AG04450 (cell line): ENCODE results near the gene DCST2. TPM values are rescaled to one million over a fixed set of nuclear protein-coding genes. Genes with fewer than 3 reads are reported as not detected.
A peak's percentile ranks its signal among the peaks of the same experiment; 100 is the strongest.

Source experiments
- CTCF ChIA-PET: fragments of 300-600, 350-600 bp; formaldehyde crosslinking; extraction: SDS; loops from one replicate; lab custom pipeline; 2022; ENCODE audit warnings: antibody characterized with exemption, inconsistent platforms; lab: Charles Lee
- POLR2A ChIA-PET: fragments of 350-600 bp; formaldehyde crosslinking; extraction: SDS; loops from one replicate; lab custom pipeline; 2021; ENCODE audit warnings: antibody characterized with exemption, inconsistent platforms; lab: Yijun Ruan, JAX
- DNase-seq: peaks from one replicate; pipeline ENCODE4 v3.0.0-alpha.2; 2011; ENCODE audit warnings: low read depth, low spot score
- H3K27ac ChIP-seq: one replicate; pipeline ENCODE4 v1.5.1; 2012; ENCODE audit warnings: low read depth, low read length, control low read depth
- H3K27me3 ChIP-seq: one replicate; pipeline ENCODE4 v1.6.0; 2012; ENCODE audit warnings: low read length; ENCODE audit not compliant: control insufficient read depth, insufficient read depth
- H3K4me3 ChIP-seq: 2 replicates; pipeline ENCODE4 v1.5.1; 2011; ENCODE audit warnings: mild to moderate bottlenecking, low read depth, low read length, control low read depth
- H3K9me3 ChIP-seq: 2 replicates; pipeline ENCODE4 v1.5.1; 2012; ENCODE audit warnings: low read length; ENCODE audit not compliant: control insufficient read depth, insufficient read depth
- polyA plus RNA-seq: library from polyadenylated mRNA; depleted of rRNA; stranded (reverse); fragments of >200 nt; gene quantifications from 2 replicates; pipeline ENCODE4 v1.2.3, GENCODE V29; 2011
- TF ChIP-seq, protein P1 (sequence below): IDR thresholded peaks from 2 replicates; pipeline ENCODE4 v1.5.1; 2011; ENCODE audit warnings: low read depth, low read length, control low read depth, inconsistent platforms

DCST2 gene
- polyA plus RNA-seq, 1 experiment, result 0.07 TPM

DNA sequence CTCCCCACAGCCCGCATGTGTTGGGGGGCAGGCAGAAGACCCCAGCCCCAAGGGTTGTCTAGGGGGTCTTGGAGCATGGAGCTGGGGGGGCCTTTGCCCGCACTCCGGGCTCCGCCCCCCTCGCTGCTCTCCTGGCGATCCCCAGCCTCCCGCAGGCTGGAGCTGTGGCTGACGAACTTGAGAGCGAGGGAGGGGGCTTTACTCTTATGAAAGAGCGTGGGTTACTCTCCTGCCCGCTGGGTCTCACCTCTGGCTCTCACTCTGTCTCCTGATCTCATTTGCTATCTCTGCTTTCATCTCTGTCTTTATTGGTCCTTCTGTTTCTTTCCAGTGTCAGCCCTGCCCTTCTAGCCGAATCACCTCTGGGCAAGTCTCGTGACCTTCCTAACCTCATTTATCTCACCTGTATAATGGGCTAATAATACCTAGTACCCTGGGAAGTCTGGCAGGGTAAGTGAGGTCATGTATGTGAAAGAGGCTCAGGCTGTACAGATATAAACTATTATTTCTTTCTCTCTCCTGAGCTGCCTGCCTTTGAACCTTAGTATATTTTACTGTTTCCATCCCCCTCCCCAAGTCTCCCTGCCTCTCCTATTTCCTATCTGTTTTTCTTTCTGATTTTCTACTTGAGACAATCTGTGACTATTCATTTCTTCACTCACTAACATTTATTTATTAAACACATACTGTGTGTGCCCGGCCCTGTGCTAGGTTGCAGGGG, 30.7 kb upstream of the DCST2 start:
- TF ChIP-seq, protein P1, sequence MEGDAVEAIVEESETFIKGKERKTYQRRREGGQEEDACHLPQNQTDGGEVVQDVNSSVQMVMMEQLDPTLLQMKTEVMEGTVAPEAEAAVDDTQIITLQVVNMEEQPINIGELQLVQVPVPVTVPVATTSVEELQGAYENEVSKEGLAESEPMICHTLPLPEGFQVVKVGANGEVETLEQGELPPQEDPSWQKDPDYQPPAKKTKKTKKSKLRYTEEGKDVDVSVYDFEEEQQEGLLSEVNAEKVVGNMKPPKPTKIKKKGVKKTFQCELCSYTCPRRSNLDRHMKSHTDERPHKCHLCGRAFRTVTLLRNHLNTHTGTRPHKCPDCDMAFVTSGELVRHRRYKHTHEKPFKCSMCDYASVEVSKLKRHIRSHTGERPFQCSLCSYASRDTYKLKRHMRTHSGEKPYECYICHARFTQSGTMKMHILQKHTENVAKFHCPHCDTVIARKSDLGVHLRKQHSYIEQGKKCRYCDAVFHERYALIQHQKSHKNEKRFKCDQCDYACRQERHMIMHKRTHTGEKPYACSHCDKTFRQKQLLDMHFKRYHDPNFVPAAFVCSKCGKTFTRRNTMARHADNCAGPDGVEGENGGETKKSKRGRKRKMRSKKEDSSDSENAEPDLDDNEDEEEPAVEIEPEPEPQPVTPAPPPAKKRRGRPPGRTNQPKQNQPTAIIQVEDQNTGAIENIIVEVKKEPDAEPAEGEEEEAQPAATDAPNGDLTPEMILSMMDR, result no peak
- Histone ChIP-seq H3K9me3 (no peaks in the 10 kb centered on the region), H3K27ac (peak overlapping the region; percentile 21), H3K27me3 (no peaks in the 10 kb centered on the region), H3K4me3 (peak overlapping the region; percentile 96)
- CTCF ChIA-PET, result interaction anchor here (1.0 to 2.8 kb wide), 3 partner anchors 14 to 109 kb away, joined by 3 to 22 read pairs (median 9); partner anchors contain the start of genes ADAM15 and KRTCAP2
- POLR2A ChIA-PET, result interaction anchor here (0.6 to 0.8 kb wide), 3 partner anchors 14 to 195 kb away, joined by 3 read pairs; partner anchors contain the start of genes EFNA3 and LENEP
- DNase-seq, result no peak

DNA sequence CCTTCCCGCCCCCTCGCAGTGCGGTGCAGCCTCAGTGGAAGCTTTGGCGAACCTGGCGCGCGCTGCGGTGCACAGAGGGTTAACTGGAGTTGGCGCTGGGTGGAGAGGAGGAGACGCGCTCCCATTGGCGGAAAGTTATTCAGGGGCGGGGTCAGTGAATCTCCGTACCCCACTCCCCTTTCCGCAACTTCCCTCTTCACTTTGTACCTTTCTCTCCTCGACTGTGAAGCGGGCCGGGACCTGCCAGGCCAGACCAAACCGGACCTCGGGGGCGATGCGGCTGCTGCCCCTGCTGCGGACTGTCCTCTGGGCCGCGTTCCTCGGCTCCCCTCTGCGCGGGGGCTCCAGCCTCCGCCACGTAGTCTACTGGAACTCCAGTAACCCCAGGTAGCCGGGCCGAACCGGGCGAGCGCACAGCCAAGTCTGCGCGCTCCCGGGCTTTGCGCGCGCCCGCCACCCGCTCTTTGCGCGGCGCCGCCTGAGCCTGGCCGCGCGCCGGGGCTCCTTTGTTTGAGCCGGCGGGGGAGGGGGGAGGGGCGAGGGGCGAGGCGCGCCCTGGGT, 30.0 kb upstream of the DCST2 start, which contains the start of gene EFNA4:
TSS of gene EFNA4 (plus strand) at position 191 of the 561 bp plus-strand sequence. CDS start at position 275, 84 bp downstream.
- CTCF ChIA-PET, result interaction anchor here (0.9 to 2.9 kb wide), 5 partner anchors 12 to 106 kb away, joined by 3 to 29 read pairs (median 9); partner anchors contain the start of gene ADAM15
- peak within 1 kb of the TSS; percentile 96 for H3K4me3 ChIP-seq
- H3K27me3 ChIP-seq, result no peaks in the 10 kb centered on the region
- H3K27ac ChIP-seq, result peak within 1 kb of the TSS; percentile 80
- TF ChIP-seq, protein P1, result no peak
- POLR2A ChIA-PET, result interaction anchor here (0.6 to 0.8 kb wide), 2 partner anchors 15 to 70 kb away, joined by 3 read pairs; partner anchors contain the start of genes EFNA3 and LENEP
- H3K9me3 ChIP-seq, result no peaks in the 10 kb centered on the region
- DNase-seq, result peak; percentile 36

DNA sequence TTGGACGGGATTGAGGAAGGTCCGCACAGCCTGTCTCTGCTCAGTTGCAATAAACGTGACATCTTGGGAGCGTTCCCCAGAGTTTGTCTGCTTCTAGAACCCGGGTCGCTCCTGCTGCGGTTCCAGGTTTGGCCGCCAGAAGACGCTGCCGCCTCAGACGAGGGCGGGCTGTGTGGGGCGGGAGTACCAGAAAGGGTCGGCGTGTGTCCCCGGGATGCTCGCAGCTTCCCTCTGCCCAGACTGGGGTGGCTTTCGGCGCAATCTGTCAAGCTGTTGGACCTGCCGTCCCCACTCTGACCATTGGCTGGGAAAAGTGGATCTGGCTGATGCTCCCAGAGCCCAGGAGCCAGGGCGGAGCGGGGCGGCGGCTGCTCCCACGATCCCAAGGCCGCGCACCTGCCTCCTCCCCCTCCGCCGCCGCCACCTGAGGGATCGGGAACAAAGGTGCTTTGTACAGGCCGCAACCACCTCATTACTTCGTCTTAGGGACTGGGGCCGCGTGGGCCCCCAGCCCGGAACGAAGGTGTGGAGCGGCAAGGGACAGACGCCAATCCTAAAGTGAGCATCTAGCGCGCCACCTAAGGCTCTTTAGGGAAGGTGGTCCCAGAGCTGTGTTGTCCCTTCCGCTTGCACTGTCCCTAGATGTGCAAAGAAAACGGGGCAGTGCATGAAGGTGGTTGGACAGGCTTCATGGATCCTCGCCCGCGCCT, 29.3 kb upstream of the DCST2 start:
- Histone ChIP-seq H3K27me3 (no peaks in the 10 kb centered on the region), H3K4me3 (peak overlapping the region; percentile 96), H3K27ac (no peak overlapping the region), H3K9me3 (no peaks in the 10 kb centered on the region; the same call in 1 of the 2 replicates)
- DNase-seq, result no peak
- ChIA-PET CTCF (interaction anchor here (0.5 to 2.9 kb wide), 6 partner anchors 12 to 359 kb away, joined by 3 to 29 read pairs (median 7); partner anchors contain the start of gene ADAM15), POLR2A (no interaction called here)
- TF ChIP-seq, protein P1, result peak; percentile 72

DNA sequence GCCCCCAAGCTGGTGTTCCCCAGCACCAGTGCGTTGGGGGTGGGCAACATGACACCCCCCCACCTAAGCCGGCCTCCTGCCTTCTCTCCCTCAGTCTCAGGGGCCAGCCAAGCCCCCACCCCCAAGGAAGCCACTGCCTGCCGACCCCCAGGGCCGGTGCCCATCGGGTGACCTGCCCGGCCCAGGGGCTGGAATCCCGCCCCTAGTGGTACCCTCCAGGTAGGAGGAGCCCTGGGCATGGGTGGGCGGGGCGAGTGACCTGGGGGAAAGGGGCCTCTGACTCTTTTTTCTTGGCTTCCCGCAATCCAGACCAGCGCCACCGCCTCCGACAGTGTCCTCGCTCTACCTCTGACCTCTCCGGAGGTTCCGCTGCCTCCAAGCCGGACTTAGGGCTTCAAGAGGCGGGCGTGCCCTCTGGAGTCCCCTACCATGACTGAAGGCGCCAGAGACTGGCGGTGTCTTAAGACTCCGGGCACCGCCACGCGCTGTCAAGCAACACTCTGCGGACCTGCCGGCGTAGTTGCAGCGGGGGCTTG, 28.6 kb upstream of the DCST2 start:
- Histone ChIP-seq H3K27me3 (no peaks in the 10 kb centered on the region), H3K27ac (no peak overlapping the region), H3K4me3 (no peak overlapping the region), H3K9me3 (no peaks in the 10 kb centered on the region; the same call in 1 of the 2 replicates)
- TF ChIP-seq, protein P1, result no peak; the same call in 1 of the 2 replicates
- CTCF ChIA-PET, result interaction anchor here (0.6 to 4.6 kb wide), 16 partner anchors 10 to 583 kb away, joined by 3 to 29 read pairs (median 4); partner anchors contain the start of genes ADAM15, PBXIP1 and PMVK
- no peak for DNase-seq
- POLR2A ChIA-PET, result no interaction called here
